ENCODE data around the gene NEU2.

Gene NEU2

DNA sequence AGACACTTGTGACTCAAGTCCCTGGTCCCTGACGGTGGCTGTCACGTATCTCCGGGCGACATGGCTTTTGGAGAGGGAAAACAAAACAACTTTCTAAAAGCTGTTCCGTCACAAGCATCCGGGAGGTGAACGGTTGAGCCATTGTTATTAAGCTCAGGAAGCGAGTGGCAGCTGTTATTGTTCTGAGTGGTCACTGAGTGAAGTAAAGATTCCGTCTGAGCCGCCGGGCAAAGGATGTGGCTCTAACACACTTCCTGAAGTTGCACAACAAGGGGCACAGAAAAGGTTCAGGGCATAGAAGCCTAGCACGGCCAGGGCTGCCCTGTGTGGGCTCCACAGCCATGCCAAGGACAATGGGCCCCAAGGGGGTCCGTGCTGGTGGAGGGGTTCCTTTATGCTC is 52.0 kb downstream of the NEU2 start:
- no peak for TF ChIP-seq CTCF (IDR thresholded peaks at IDR 0.05; ENCODE audit: extremely low read depth, insufficient read depth, missing control alignments)
- DNase-seq (ENCODE audit: low spot score), result no peak
- in situ Hi-C loops (cut with MboI; ENCODE audit: low pct_unique_long_range_greater_than_20kb, low sequenced_read_pairs, unreplicated experiment), result no loop called here

All from GM13977 (cell line).